Measurements from ENCODE around the gene TAS2R9.

Gene TAS2R9

DNA sequence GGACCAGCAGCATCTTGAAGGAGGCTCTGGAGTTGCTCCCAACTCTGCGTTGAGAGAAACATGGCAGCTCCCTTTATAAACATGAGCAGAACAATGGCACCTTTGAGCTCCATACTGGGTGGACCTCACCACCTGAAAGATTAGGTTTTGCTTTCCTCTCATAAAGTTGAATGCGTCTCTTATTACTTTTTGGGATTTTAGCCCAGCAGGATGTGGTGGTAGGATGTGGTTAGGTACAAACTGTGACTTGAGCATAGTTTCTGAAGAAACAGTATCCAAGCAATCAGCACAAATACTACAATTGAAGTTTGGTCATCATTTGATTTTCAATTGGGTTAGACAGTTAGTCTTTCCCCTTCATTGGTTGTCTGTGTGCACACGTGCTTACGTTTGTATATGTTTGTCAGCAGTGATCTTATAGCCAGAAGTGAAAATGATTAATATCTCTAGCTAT lies 39.5 kb upstream of the TAS2R9 start, which contains the start of gene PRR4:
Gene PRR4 (minus strand): TSS at position 51 of the 454 bp plus-strand sequence. CDS start 38 bp downstream, at position 13.
- TF ChIP-seq TEAD4 (IDR thresholded peaks at IDR 0.05) (no peak), CREB1 (IDR thresholded peaks at IDR 0.05; ENCODE audit: low read depth) (no peak), NFIC (IDR thresholded peaks at IDR 0.05) (no peak)

DNA sequence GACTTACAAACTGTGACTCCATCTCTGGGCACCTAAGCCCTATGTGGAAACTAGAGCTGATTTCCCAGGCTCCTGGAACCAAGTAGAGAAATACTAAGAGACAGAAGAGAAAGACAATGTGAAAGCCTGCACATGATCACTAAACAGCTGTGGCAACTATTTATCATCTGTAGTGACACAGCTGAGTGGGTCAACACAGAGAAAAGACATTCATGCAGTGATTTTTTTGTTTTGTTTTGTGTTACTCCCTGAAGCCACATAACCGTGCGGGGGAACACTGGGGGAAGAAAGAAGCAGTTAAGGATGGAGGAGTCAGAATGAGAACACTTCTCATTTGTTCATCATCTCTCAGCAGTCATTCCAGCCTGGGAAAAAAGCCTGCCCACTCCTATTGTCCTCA lies 37.8 kb upstream of the TAS2R9 start:
- no peak for TF ChIP-seq ZBTB7A (IDR thresholded peaks at IDR 0.05; ENCODE audit: low read depth)
- no peak for TF ChIP-seq YY1 (IDR thresholded peaks at IDR 0.05; ENCODE audit: low read depth)

DNA sequence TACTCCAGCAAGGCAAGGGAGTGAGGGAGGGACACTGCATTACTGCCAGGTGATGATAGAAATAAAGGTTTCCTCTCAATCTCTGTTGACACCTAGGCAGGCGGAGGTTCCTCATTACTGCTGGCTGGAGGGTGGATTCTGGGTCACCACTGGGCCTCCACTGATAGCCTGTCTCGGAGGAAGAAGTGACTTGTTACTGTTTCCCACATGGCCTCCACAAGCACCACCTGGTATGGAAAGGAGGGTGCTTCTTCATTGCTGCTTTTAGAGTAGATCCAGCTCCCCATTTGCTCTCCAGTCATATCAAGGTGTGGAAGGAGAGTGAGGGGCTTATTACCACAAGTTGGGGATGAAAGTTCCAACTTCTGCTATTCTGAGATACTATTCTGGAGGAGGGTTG lies 32.9 kb upstream of the TAS2R9 start:
- no peak for TF ChIP-seq EP300 (IDR thresholded peaks at IDR 0.05; ENCODE audit: borderline replicate concordance)

DNA sequence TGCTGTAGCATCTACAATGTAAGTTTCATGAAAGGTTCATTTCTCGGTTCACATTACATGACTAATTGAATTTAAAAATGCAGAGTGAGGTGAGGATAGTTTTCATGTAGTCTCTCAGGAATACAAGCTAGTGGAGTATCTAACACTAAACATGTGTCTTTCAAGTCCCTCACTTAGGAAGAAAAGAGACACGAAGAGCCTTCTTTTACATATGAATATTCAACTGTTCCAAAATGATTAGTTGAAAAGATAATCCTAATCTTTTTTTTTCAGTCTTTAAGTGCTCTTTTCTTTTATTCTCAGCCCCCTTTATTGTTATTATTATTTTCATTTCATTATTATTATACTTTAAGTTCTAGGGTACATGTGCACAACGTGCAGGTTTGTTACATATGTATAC lies 28.5 kb upstream of the TAS2R9 start:
- TF ChIP-seq TEAD4 (IDR thresholded peaks at IDR 0.05) (no peak), RAD21 (IDR thresholded peaks at IDR 0.05; ENCODE audit: low read depth) (no peak), NFIC (IDR thresholded peaks at IDR 0.05) (no peak), EP300 (IDR thresholded peaks at IDR 0.05; ENCODE audit: borderline replicate concordance) (no peak), TAF1 (IDR thresholded peaks at IDR 0.05; ENCODE audit: low read depth) (no peak), FOXM1 (IDR thresholded peaks at IDR 0.05; ENCODE audit: borderline replicate concordance, low read depth) (no peak), ZBTB7A (IDR thresholded peaks at IDR 0.05; ENCODE audit: low read depth) (no peak), TCF12 (IDR thresholded peaks at IDR 0.05; ENCODE audit: low read depth) (no peak), CEBPB (IDR thresholded peaks at IDR 0.05) (no peak), YY1 (IDR thresholded peaks at IDR 0.05; ENCODE audit: low read depth) (no peak), EGR1 (IDR thresholded peaks at IDR 0.05) (no peak)
- TF ChIP-seq, protein P1, sequence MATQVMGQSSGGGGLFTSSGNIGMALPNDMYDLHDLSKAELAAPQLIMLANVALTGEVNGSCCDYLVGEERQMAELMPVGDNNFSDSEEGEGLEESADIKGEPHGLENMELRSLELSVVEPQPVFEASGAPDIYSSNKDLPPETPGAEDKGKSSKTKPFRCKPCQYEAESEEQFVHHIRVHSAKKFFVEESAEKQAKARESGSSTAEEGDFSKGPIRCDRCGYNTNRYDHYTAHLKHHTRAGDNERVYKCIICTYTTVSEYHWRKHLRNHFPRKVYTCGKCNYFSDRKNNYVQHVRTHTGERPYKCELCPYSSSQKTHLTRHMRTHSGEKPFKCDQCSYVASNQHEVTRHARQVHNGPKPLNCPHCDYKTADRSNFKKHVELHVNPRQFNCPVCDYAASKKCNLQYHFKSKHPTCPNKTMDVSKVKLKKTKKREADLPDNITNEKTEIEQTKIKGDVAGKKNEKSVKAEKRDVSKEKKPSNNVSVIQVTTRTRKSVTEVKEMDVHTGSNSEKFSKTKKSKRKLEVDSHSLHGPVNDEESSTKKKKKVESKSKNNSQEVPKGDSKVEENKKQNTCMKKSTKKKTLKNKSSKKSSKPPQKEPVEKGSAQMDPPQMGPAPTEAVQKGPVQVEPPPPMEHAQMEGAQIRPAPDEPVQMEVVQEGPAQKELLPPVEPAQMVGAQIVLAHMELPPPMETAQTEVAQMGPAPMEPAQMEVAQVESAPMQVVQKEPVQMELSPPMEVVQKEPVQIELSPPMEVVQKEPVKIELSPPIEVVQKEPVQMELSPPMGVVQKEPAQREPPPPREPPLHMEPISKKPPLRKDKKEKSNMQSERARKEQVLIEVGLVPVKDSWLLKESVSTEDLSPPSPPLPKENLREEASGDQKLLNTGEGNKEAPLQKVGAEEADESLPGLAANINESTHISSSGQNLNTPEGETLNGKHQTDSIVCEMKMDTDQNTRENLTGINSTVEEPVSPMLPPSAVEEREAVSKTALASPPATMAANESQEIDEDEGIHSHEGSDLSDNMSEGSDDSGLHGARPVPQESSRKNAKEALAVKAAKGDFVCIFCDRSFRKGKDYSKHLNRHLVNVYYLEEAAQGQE (IDR thresholded peaks at IDR 0.05; ENCODE audit: low read depth) = no peak
- TF ChIP-seq, protein P2, sequence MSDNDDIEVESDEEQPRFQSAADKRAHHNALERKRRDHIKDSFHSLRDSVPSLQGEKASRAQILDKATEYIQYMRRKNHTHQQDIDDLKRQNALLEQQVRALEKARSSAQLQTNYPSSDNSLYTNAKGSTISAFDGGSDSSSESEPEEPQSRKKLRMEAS (IDR thresholded peaks at IDR 0.05) = no peak

DNA sequence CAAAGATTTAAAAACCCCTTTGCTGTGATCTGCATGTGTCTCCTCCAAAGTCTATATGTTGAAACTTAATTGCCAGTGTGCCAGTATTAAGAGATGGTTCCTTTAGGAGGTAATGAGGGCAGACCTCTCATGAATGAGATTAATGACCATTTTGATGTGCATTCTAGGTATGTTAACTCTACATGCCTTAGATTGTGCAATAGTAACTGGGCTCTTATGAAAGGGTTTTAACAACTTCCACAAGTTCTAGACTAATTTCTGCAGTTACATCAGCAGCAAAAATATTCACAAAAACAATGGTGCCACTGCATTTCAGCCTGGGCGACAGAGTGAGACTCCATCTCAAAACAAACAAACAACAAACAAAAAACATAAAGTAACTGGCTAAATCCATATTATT lies 20.0 kb upstream of the TAS2R9 start:
- TF ChIP-seq CEBPB (IDR thresholded peaks at IDR 0.05) (peak; percentile 91), FOXM1 (IDR thresholded peaks at IDR 0.05; ENCODE audit: borderline replicate concordance, low read depth) (no peak), EP300 (IDR thresholded peaks at IDR 0.05; ENCODE audit: borderline replicate concordance) (no peak)

DNA sequence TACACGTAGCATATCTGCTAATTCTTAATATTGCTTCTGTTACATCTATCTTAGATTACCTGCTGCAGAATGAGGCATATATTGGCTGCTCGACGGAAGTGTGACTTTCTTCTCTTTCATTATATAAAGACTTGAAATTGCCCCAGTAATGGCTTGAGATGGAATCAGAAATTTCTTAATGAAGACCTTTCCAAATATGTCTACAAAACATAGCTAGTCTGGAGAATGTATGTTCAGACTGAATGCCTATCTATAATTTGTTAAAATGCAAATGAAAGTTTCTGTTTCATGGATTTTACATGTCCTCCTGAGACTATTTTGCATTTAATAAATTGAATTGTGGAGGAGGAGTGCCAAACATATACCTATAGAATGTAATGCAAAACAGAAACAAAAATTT lies 16.3 kb upstream of the TAS2R9 start, which contains the start of gene TAS2R10:
Gene TAS2R10 (minus strand): TSS at position 101 of the 400 bp plus-strand sequence. CDS start 89 bp downstream, at position 12.
- TF ChIP-seq RAD21 (IDR thresholded peaks at IDR 0.05; ENCODE audit: low read depth) (no peak), FOXM1 (IDR thresholded peaks at IDR 0.05; ENCODE audit: borderline replicate concordance, low read depth) (no peak), TEAD4 (IDR thresholded peaks at IDR 0.05) (no peak), TCF12 (IDR thresholded peaks at IDR 0.05; ENCODE audit: low read depth) (no peak), EP300 (IDR thresholded peaks at IDR 0.05; ENCODE audit: borderline replicate concordance) (no peak), NFIC (IDR thresholded peaks at IDR 0.05) (no peak)
- TF ChIP-seq, protein P2 (IDR thresholded peaks at IDR 0.05) = no peak
- TF ChIP-seq, protein P1 (IDR thresholded peaks at IDR 0.05; ENCODE audit: low read depth) = no peak

DNA sequence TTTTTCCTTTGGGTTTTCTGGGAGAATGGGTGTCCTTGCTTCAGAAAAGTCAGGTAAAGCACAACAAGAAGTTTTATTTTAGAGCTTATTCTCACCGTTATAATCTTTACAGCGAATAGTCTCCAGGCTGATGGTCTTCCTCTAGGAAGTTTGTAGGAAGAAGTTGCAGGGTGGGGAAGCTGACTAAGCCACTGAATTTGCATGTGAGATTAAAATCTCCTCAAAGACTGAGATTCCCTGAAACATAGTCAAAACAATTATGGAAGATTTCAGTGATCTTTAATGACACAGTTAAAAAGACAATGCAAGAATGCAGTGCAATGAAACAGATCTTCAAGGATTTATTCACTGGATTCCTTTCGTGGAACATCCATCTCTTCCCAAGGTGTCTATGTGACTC lies 15.0 kb upstream of the TAS2R9 start:
- TF ChIP-seq CREB1 (IDR thresholded peaks at IDR 0.05; ENCODE audit: low read depth) = no peak
- TF ChIP-seq RAD21 (IDR thresholded peaks at IDR 0.05; ENCODE audit: low read depth) = no peak
- TF ChIP-seq, protein P2 (IDR thresholded peaks at IDR 0.05) = no peak
- TF ChIP-seq EP300 (IDR thresholded peaks at IDR 0.05; ENCODE audit: borderline replicate concordance) = no peak
- TF ChIP-seq, protein P3, sequence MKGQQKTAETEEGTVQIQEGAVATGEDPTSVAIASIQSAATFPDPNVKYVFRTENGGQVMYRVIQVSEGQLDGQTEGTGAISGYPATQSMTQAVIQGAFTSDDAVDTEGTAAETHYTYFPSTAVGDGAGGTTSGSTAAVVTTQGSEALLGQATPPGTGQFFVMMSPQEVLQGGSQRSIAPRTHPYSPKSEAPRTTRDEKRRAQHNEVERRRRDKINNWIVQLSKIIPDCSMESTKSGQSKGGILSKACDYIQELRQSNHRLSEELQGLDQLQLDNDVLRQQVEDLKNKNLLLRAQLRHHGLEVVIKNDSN (IDR thresholded peaks at IDR 0.05) = no peak
- TF ChIP-seq TAF1 (IDR thresholded peaks at IDR 0.05; ENCODE audit: low read depth) = no peak
- TF ChIP-seq NFIC (IDR thresholded peaks at IDR 0.05) = no peak
- no peak for TF ChIP-seq CEBPB (IDR thresholded peaks at IDR 0.05)
- TF ChIP-seq TEAD4 (IDR thresholded peaks at IDR 0.05) = no peak
- no peak for TF ChIP-seq YY1 (IDR thresholded peaks at IDR 0.05; ENCODE audit: low read depth)
- TF ChIP-seq EGR1 (IDR thresholded peaks at IDR 0.05) = no peak
- no peak for TF ChIP-seq FOXM1 (IDR thresholded peaks at IDR 0.05; ENCODE audit: borderline replicate concordance, low read depth)
- TF ChIP-seq, protein P1 (IDR thresholded peaks at IDR 0.05; ENCODE audit: low read depth) = no peak
- TF ChIP-seq TCF12 (IDR thresholded peaks at IDR 0.05; ENCODE audit: low read depth) = no peak

Data from Ishikawa (cell line).